IMR-90 (cell line): ENCODE results near the gene PPP1R9A. TPM values are rescaled to one million over a fixed set of nuclear protein-coding genes. Genes with fewer than 3 reads are reported as not detected.

Experiments used
- ATAC-seq: fragments of 200-7000 bp; cut with Tn5 transposase; 2 replicates; pipeline ENCODE4 v1.9.1; 2020; ENCODE audit warnings: low read depth, mild to moderate bottlenecking, moderate library complexity
- BruUV-seq: library from RNA; stranded (reverse); fragments of 400-500 nt; replicated peaks from 2 replicates; lab custom pipeline; 2021; lab: Mats Ljungman, UMichigan
- CTCF ChIA-PET: fragments of 300-600 bp; formaldehyde crosslinking; extraction: SDS; loops from one replicate; lab custom pipeline; 2021; ENCODE audit warnings: antibody characterized with exemption; lab: Yijun Ruan, JAX
- POLR2A ChIA-PET: fragments of 300-600 bp; sonication (Branson Sonifier 250); formaldehyde crosslinking; loops from one replicate; lab custom pipeline; 2022; ENCODE audit warnings: antibody characterized with exemption; ENCODE audit not compliant: unreplicated experiment; lab: Charles Lee
- DNase-seq: peaks from one replicate; pipeline ENCODE4 v3.0.0; 2013
- H2AFZ ChIP-seq: replicated peaks from 2 replicates; pipeline ENCODE3; 2013; ENCODE audit warnings: low read length, mild to moderate bottlenecking; ENCODE audit not compliant: poor library complexity
- H2AK5ac ChIP-seq: 2 replicates; pipeline ENCODE4 v1.6.1; 2013; ENCODE audit warnings: low read depth, low read length, inconsistent platforms
- H2AK9ac ChIP-seq: replicated peaks from 2 replicates; pipeline ENCODE3; 2013; ENCODE audit warnings: mild to moderate bottlenecking, low read depth, low read length, moderate library complexity; ENCODE audit not compliant: poor library complexity
- H2BK120ac ChIP-seq: 2 replicates; pipeline ENCODE4 v1.6.1; 2013; ENCODE audit warnings: low read depth, low read length, inconsistent platforms
- H2BK15ac ChIP-seq: 3 replicates; pipeline ENCODE4 v1.6.1; 2013; ENCODE audit warnings: low read depth, low read length, inconsistent platforms
- H2BK20ac ChIP-seq: 2 replicates; pipeline ENCODE4 v1.6.1; 2013; ENCODE audit warnings: low read depth, mild to moderate bottlenecking, inconsistent platforms, low read length, moderate library complexity
- H2BK5ac ChIP-seq: 2 replicates; pipeline ENCODE4 v1.6.1; 2013; ENCODE audit warnings: mild to moderate bottlenecking, low read depth, low read length, inconsistent platforms; ENCODE audit not compliant: poor library complexity, severe bottlenecking
- H3K14ac ChIP-seq: replicated peaks from 2 replicates; pipeline ENCODE4 v1.6.1; 2013; ENCODE audit warnings: low read depth, low read length, inconsistent platforms
- H3K18ac ChIP-seq: 2 replicates; pipeline ENCODE4 v1.6.1; 2013; ENCODE audit warnings: low read depth, low read length, control low read depth
- H3K23ac ChIP-seq: 2 replicates; pipeline ENCODE4 v1.6.1; 2013; ENCODE audit warnings: low read depth, low read length, inconsistent platforms
- H3K27ac ChIP-seq: 2 replicates; pipeline ENCODE4 v1.5.1; 2013; ENCODE audit warnings: mild to moderate bottlenecking, control low read depth, low read length; ENCODE audit not compliant: insufficient read depth
- H3K27me3 ChIP-seq: 2 replicates; pipeline ENCODE4 v1.6.1; 2013; ENCODE audit warnings: low read length; ENCODE audit not compliant: control insufficient read depth, insufficient read depth
- H3K36me3 ChIP-seq: 2 replicates; pipeline ENCODE4 v1.6.1; 2013; ENCODE audit warnings: low read length, mixed read lengths; ENCODE audit not compliant: control insufficient read depth, insufficient read depth
- H3K4ac ChIP-seq: 2 replicates; pipeline ENCODE4 v1.6.1; 2013; ENCODE audit warnings: low read depth, low read length, inconsistent platforms
- H3K4me1 ChIP-seq: 2 replicates; pipeline ENCODE4 v1.6.1; 2013; ENCODE audit warnings: low read length, mixed read lengths; ENCODE audit not compliant: control insufficient read depth, insufficient read depth
- H3K4me2 ChIP-seq: 2 replicates; pipeline ENCODE4 v1.6.1; 2013; ENCODE audit warnings: low read depth, mild to moderate bottlenecking, control low read depth, low read length, moderate library complexity
- H3K4me3 ChIP-seq: 2 replicates; pipeline ENCODE4 v1.5.1; 2013; ENCODE audit warnings: low read depth, mild to moderate bottlenecking, control low read depth, low read length, moderate library complexity; ENCODE audit not compliant: insufficient read depth
- H3K56ac ChIP-seq: 2 replicates; pipeline ENCODE4 v1.6.1; 2013; ENCODE audit warnings: low read length, inconsistent platforms; ENCODE audit not compliant: insufficient read depth; ENCODE audit errors: extremely low read depth
- H3K79me1 ChIP-seq, 2 experiments: 2 replicates each; pipeline ENCODE4 v1.6.1; 2013; ENCODE audit warnings: low read length in 2 of 2, inconsistent platforms in 1 of 2, low read depth in 1 of 2
- H3K9ac ChIP-seq: 2 replicates; pipeline ENCODE4 v1.6.1; 2013; ENCODE audit warnings: low read depth, low read length, control low read depth
- H3K9me1 ChIP-seq: 2 replicates; pipeline ENCODE4 v1.6.1; 2013; ENCODE audit warnings: low read length, inconsistent platforms; ENCODE audit not compliant: insufficient read depth
- H3K9me3 ChIP-seq: 2 replicates; pipeline ENCODE4 v1.6.1; 2013; ENCODE audit warnings: low read length; ENCODE audit not compliant: control insufficient read depth, insufficient read depth
- H4K20me1 ChIP-seq: 2 replicates; pipeline ENCODE4 v1.6.1; 2013; ENCODE audit warnings: low read length, inconsistent platforms; ENCODE audit not compliant: insufficient read depth
- H4K5ac ChIP-seq: 2 replicates; pipeline ENCODE4 v1.6.1; 2013; ENCODE audit warnings: mild to moderate bottlenecking, low read depth, low read length, control low read depth
- H4K8ac ChIP-seq, 2 experiments: 2 replicates each; pipeline ENCODE4 v1.6.1; 2013; ENCODE audit warnings: low read depth in 2 of 2, low read length in 2 of 2, control low read depth in 1 of 2, inconsistent platforms in 1 of 2
- H4K91ac ChIP-seq: 2 replicates; pipeline ENCODE4 v1.6.1; 2013; ENCODE audit warnings: low read depth, low read length, inconsistent platforms; ENCODE audit not compliant: insufficient read depth
- BHLHE40 ChIP-seq: fragments of 150-350 bp; IDR thresholded peaks from 2 replicates; pipeline ENCODE4 v1.6.1; 2016; ENCODE audit warnings: mild to moderate bottlenecking, low read depth, low read length
- CEBPB ChIP-seq: IDR thresholded peaks from 2 replicates; pipeline ENCODE4 v1.6.1; 2012; ENCODE audit warnings: low read depth, low read length, improper control_type of control experiment
- CHD1 ChIP-seq: IDR thresholded peaks from 2 replicates; pipeline ENCODE4 v1.6.1; 2012; ENCODE audit warnings: low read depth, low read length, improper control_type of control experiment
- CTCF ChIP-seq: conservative IDR thresholded peaks from 2 replicates; pipeline ENCODE4 v1.5.1; 2012; ENCODE audit warnings: mild to moderate bottlenecking, low read depth, low read length, improper control_type of control experiment
- ELK1 ChIP-seq: fragments of 150-350 bp; IDR thresholded peaks from 2 replicates; pipeline ENCODE4 v1.6.1; 2016; ENCODE audit warnings: low read depth, mild to moderate bottlenecking, low read length, moderate library complexity, borderline replicate concordance
- FOS ChIP-seq: fragments of 150-350 bp; IDR thresholded peaks from 2 replicates; pipeline ENCODE4 v1.6.1; 2016; ENCODE audit warnings: low read depth, low read length
- MAZ ChIP-seq: IDR thresholded peaks from 2 replicates; pipeline ENCODE4 v1.6.1; 2012; ENCODE audit warnings: low read depth, mild to moderate bottlenecking, low read length, improper control_type of control experiment, moderate library complexity, borderline replicate concordance
- NFE2L2 ChIP-seq: fragments of 150-350 bp; IDR thresholded peaks from 2 replicates; pipeline ENCODE4 v1.6.1; 2016; ENCODE audit warnings: low read depth, mild to moderate bottlenecking, low read length
- RCOR1 ChIP-seq: IDR thresholded peaks from 2 replicates; pipeline ENCODE4 v1.6.1; 2012; ENCODE audit warnings: mild to moderate bottlenecking, low read length, improper control_type of control experiment; ENCODE audit not compliant: insufficient replicate concordance
- WGBS, 2 experiments: methylation state at CpG; one replicate each; pipeline versions ENCODE4 v1.1.5 to v1.1.7; 2013; ENCODE audit warnings: missing lambda C conversion rate in 2 of 2; ENCODE audit not compliant: insufficient read length in 1 of 2; ENCODE audit errors: extremely low coverage in 2 of 2; 5-methylcytosine and 5-hydroxymethylcytosine counted together
- dilution Hi-C: fragments of 300-500 bp; cut with HindIII; formaldehyde crosslinking; loops from one replicate; pipeline ENCODE4 v1.14.3; 2018; ENCODE audit warnings: low sequenced_read_pairs; ENCODE audit not compliant: unreplicated experiment
- in situ Hi-C: fragments of 300-500 bp; cut with MboI; formaldehyde crosslinking; loops from 3 replicates; pipeline ENCODE4 v1.14.3; 2019; ENCODE audit warnings: low sequenced_read_pairs, inconsistent platforms, mixed read lengths
- intact Hi-C: fragments of 100-400 bp; cut with micrococcal nuclease; formaldehyde crosslinking; loops from 2 replicates; pipeline ENCODE4 v1.10.0; 2022
- polyA plus RNA-seq, 3 experiments: library from polyadenylated mRNA; depleted of rRNA; stranded (reverse); fragments of >200 nt; gene quantifications; 2 replicates each; pipeline ENCODE4 v1.2.3, GENCODE V29; 2012; ENCODE audit warnings: low replicate concordance in 1 of 3
- total RNA-seq: library from RNA; depleted of rRNA; stranded (reverse); fragments of >200 nt; gene quantifications from 2 replicates; pipeline ENCODE4 v1.2.3, GENCODE V29; 2012

The PPP1R9A gene
- total and polyA plus RNA-seq, 2 of the 4 experiments (the other 2 are of a cell fraction) = not detected

DNA sequence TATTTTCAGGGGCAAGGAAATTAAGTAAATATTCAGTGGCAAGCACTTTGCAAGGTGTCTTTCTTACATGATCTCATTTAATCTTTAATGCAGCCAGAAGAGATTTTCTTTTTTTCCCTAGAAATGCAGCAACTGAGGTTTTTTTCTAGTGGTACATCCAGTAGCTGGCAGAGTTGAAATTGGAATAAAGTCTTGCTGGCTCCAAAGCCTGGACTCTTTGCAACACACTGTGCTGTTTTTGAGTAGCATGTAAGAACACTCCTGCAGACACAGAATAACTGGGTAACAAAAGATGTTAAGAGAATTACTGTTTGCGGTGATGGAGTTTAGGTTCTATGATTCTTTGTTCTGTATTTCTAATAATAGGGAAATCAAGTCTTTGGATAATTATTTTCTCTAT lies 293.3 kb downstream of the PPP1R9A start:
- dilution Hi-C loops (no loop called here), in situ Hi-C loops (no loop called here), intact Hi-C loops (loop anchor here (1.0 kb wide), 1 partner anchor 751 kb away; no protein-coding TSS in a partner anchor)
- no peaks in the 10 kb centered on the region for H3K9me3 ChIP-seq
- H3K4me3 ChIP-seq = no peak overlapping the region
- no peak overlapping the region for H3K14ac ChIP-seq
- H2BK15ac ChIP-seq = no peak overlapping the region
- no peak overlapping the region for H3K9ac ChIP-seq
- no peak overlapping the region for H2BK120ac ChIP-seq
- H3K23ac ChIP-seq = no peak overlapping the region
- no peak overlapping the region for H3K4me2 ChIP-seq
- no peak overlapping the region for H3K18ac ChIP-seq
- H4K91ac ChIP-seq = no peak overlapping the region
- H4K20me1 ChIP-seq = no peaks in the 10 kb centered on the region
- no peak overlapping the region for H2AK9ac ChIP-seq
- DNase-seq (no peak), ATAC-seq (no peak)
- no peak overlapping the region for H3K56ac ChIP-seq
- no peak overlapping the region for H3K4ac ChIP-seq
- peaks cover 5% of the 10 kb centered on the region; the same call in 1 of the 2 replicates for H3K9me1 ChIP-seq
- H4K5ac ChIP-seq = no peak overlapping the region
- H3K27me3 ChIP-seq = no peaks in the 10 kb centered on the region
- H2BK5ac ChIP-seq = no peak overlapping the region
- ChIA-PET POLR2A (no interaction called here), CTCF (interaction anchor here (3.0 kb wide), 1 partner anchor 751 kb away, joined by 18 read pairs; no protein-coding TSS in a partner anchor)
- no CpG with 5 or more reads among the region's 1 CpG for WGBS, 2 experiments
- H3K36me3 ChIP-seq = no peaks in the 10 kb centered on the region
- no peak overlapping the region for H2BK20ac ChIP-seq
- no peak overlapping the region for H2AFZ ChIP-seq
- no peak overlapping the region for H4K8ac ChIP-seq
- no TSS peak for BruUV-seq
- no peaks in the 10 kb centered on the region for H3K4me1 ChIP-seq
- H3K79me1 ChIP-seq = no peaks in the 10 kb centered on the region
- no peak overlapping the region for H3K27ac ChIP-seq
- no peak overlapping the region for H2AK5ac ChIP-seq
- no peak for TF ChIP-seq CHD1
- TF ChIP-seq MAZ = no peak
- TF ChIP-seq NFE2L2 = no peak
- TF ChIP-seq CTCF = no peak
- TF ChIP-seq FOS = no peak
- TF ChIP-seq CEBPB = no peak
- TF ChIP-seq ELK1 = no peak
- TF ChIP-seq BHLHE40 = no peak
- no peak for TF ChIP-seq RCOR1
